ENCODE data around the gene CHD5.

GRCh38 chr1:6171548-6172124 lies 8.5 kb downstream of the CHD5 start:
- peak; percentile 55 for TF ChIP-seq CTCF (IDR thresholded peaks at IDR 0.05)
- TF ChIP-seq ZFX (IDR thresholded peaks at IDR 0.05; ENCODE audit: borderline replicate concordance), result no peak
